Stimulated activated CD8-positive, alpha-beta memory T cell treated with anti-CD3 and anti-CD28 coated beads, Interleukin-12 subunit alpha, Interleukin-12 subunit beta, amount 100 ng/mL, for 4 hours (primary cell): ENCODE measurements around the gene SYT14.
"Not testable (repeated sequence)": the region's sequence is repeated elsewhere in the genome, so short reads cannot be mapped to it uniquely, and the experiment has no call there.

Experiments
- DNase-seq: peaks from one replicate; pipeline ENCODE4 v3.0.0-alpha.2; 2020; ENCODE audit warnings: low read depth

The SYT14 gene

DNA sequence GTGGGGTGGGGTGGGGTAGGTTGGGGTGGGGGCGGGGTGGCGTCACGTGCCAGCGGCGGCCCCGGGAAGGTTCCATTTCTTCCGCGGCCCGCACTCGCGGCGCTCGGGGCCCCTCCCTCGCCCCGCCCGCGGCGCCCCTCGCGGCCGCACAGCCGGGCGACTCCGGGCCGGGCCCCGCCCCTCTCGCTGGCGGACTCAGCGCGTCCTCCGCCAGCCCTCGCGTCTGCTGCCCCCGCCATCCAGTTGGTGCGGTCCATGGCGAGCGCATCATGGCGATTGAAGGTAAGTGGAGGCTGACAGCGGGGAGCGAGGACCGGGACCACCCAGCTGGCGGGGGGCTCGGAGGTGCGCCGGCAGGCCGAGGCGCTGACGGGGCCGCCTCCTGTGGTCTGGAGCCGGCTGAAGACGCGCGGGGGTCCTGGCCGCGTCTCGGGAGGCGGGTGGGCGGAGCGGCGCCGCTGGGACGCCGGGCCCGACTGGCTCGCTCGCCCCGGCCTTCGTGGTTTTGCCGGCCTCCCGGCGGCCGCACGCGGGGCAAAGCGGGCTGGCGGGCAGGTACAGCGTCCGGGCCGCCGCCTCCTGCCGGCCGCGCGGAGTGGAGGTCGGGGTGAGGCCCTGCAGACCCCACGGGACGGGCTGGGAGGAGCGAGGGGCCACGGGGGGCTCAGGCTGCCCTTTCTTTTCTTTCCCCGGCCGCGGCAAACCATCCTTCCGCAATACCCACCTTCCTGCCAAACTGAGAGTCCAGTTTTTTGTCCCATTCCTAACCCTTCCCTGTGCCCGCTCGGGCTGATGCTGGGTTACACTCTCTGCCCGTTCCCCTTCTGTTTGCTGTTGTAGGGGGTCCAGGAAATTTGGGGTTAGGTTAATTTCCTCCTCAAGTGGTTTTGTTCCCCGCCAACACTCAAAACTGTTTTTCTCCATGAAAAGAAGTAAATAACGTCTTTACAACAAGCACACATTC lies at the start of gene SYT14:
Gene SYT14 (plus strand): TSS at position 222 of the 964 bp plus-strand sequence. CDS start 48 bp downstream, at position 270.
- DNase-seq, result no peak

DNA sequence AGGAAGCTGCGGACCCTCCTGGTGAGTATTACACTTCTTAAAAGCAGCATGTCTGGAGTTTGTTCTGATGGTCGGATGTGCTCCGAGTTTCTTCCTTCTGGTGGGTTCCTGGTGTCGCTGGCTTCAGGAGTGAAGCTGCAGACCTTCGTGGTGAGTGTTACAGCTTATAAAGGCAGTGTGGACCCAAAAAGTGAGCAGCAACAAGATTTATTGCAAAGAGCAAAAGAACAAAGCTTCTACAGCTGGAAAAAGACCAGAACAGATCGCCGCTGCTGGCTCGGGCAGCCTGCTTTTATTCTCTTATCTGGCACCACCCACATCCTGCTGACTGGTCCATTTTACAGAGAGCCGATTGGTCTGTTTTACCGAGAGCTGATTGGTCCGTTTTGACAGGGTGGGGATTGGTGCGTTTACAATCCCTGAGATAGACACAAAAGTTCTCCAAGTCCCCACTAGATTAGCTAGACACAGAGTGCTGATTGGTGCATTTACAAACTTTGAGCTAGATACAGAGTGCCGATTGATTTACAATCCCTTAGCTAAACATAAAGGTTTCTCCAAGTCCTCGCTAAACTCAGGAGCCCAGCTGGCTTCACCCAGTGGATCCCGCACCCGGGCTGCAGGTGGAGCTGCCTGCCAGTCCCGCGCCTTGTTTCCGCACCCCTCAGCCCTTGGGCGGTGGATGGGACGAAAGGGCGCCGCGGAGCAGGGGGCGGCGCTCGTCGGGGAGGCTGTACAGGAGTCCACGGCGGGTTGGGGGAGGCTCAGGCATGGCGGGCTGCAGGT lies 49.5 kb upstream of the SYT14 start:
- not testable (repeated sequence) for DNase-seq

DNA sequence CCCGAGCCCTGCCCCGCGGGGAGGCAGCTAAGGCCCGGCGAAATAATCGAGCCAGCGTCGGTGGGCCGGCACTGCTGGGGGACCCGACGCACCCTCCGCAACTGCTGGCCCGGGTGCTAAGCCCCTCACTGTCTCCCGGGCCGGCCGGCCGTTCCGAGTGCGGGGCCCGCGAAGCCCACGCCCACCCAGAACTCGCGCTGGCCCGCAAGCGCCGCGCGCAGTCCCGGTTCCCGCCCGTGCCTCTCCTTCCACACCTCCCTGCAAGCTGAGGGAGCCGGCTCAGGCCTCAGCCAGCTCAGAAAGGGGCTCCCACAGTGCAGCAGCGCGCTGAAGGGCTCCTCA lies 49.0 kb upstream of the SYT14 start:
- no peak for DNase-seq

DNA sequence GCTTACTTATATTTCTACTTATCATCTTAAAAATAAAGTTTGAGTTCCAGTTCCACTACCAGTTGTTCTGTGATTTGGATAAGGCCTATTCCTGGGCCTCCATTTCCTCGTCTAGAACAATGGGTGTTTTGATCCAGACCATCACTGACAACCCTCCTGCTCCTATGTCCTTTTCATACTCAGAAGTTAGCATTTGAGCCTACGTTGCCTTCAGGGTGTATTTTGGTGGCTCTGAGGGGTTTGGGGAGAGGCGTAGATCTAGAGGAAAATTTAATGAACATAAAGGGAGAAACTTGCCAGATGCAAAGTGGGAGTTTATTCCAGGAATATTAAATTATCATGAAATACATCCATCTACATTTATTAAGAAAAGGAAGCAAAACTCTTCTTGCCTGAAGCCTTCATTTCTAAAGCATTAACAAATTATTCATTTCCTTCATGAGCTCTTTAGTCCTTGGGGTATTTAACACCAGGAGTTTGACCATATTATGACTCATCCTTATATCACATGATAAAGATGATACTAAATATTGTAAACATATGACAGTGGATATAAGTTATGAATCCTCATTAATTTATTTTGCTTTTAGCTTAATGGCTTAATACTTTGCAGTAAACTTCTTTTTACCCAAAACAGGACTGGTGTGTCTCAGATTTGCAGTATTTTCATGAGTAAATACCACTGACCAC lies 47.2 kb upstream of the SYT14 start:
- DNase-seq, result no peak

DNA sequence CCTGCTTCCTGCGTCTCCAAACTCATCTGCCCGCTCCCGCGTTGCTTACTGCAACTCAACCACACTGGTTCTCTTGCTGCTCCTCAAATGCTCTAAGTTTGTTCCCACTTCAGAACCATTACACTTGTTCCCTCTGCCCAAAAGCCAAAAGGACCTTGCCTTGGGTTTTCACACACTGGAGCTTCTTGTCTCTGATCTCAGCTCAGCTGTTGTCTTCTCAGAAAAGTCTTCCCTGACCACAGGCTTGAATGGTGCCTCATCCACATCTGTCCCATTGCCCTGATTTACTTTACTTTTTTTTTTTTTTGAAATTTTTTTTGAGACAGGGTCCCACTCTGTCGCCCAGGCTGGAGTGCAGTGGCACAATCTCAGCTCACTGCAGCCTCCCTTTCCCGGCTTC lies 44.3 kb upstream of the SYT14 start:
- DNase-seq, result no peak

DNA sequence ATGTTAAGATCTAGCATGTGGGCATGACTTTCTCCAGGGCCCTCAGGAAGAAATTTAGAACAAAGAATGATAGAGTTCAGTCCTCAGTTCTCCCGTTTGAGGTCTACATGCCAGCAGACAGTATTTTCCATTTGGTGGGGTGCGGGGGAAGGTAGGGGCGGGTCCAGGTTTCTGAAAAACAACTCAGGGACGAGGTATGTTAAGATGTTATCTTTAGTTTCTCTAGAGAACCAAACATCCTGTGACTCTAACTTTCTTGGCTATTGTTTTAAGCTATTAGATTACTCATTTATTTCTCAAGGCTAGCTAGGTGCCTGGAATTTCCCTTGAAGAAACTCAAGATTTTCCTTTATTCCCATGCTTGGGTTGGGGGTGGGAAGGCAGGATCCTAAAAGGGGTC lies 42.3 kb upstream of the SYT14 start:
- DNase-seq, result no peak

DNA sequence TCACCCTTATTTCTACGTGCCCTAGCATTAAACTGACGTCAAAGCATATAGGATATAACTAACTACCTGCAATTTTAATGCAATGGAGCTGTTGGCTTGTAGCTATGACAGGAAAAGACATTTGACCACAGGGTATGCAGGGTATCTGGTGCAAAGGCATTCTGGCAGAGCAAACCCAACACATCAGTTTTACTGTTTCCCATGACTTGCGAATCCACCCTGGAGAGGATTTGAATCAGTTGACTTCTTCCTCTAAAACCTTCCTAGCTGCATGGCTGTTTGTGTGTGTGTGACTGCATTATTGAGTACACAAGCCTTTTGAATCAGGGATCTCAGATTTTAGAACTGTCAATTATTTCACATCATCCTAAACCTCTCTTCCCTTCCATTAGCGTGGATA lies 41.7 kb upstream of the SYT14 start:
- DNase-seq, result no peak

DNA sequence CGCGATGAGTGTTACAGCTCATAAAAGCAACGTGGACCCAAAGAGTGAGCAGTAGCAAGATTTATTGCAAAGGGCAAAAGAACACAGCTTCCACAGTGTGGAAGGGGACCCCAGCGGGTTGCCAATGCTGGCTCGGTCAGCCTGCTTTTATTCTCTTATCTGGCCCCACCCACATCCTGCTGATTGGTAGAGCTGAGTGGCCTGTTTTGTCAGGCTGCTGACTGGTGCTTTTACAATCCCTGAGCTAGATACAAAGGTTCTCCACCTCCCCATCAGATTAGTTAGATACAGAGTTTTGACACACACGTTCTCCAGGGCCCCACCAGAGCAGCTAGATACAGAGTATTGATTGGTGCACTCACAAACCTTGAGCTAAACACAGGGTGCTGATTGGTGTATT lies 39.7 kb upstream of the SYT14 start:
- DNase-seq, result not testable (repeated sequence)

DNA sequence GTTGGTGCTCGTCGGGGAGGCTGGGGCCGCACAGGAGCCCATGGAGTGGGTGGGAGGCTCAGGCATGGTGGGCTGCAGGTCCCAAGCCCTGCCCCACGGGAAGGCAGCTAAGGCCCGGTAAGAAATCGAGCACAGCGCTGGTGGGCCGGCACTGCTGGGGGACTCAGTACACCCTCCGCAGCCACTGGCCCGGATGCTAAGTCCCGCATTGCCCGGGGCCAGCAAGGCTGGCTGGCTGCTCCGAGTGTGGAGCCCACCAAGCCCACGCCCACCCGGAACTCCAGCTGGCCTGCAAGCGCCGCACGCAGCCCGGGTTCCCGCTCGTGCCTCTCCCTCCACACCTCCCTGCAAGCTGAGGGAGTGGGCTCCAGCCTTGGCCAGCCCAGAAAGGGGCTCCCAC lies 39.2 kb upstream of the SYT14 start:
- not testable (repeated sequence) for DNase-seq

DNA sequence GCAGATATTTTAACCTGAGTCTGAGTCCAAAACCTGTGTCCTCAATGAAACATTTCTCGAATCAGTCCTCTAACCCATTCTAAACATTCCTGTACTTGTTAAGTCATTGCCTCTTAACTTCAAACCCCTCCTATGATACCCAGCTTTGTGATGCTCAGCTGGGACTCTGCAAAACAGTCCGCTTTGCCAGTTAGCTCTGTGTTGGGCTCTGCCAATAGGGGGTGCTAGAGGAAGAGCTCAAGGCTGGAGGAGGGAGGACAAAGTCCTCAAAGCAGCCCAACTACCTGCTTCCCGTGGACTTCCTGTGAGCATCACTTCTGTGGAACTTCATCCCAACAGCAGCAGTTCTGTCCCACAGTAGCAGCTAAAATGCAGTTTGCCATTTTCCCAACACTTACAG lies 38.1 kb upstream of the SYT14 start:
- DNase-seq, result no peak

DNA sequence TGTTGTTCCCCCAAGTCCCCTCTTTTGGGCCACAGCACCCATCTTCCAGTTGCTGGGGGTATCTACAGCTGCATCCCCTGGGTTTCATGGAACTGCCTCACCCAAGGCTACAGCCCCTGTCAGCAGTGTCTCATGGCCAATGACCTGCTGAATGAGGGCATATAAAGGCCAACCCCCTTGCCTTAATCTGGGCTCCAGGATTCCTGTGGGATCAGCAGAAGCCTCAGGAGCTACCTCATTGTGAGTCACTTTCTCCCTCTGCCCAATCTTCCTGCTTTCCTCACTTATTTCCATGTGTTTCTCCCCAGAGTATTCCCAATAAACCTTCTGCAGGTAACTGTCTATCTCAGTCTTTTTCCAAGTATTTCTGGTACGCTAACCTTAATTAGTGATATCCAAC lies 37.3 kb upstream of the SYT14 start:
- no peak for DNase-seq

DNA sequence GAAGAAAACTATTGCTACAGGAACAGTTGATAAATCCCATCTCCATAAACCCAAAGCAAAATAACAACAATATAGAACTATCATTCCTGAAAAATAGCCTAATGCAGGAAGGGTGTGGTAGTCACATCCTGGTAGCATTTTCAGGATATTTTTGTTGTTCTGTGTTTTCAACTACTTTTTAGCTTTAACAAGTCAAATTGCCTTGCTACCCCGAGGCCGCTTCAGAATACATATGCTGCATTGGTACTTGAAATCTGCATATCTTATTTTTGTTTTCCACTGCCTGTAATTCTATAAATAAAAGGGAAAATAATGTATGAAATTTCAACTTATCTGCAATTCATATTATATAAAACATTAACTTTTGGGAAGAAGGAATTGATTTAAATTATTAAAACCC lies 36.8 kb upstream of the SYT14 start:
- DNase-seq, result no peak

DNA sequence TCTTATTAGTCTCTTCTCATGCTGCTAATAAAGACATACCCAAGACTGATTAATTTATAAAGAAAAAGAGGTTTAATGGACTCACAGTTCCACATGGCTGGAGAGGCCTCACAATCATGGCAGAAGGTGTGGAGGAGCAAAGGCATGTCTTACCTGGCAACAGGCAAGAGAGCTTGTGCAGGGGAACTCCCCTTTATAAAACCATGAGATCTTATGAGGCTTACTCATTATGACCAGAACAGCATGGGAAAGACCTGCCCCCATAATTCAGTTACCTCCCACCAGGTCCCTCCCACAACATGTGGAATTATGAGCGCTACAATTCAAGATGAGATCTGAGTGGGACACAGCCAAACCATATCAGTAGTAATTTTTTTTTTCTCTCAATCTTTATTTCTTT lies 33.2 kb upstream of the SYT14 start:
- DNase-seq, result not testable (repeated sequence)

DNA sequence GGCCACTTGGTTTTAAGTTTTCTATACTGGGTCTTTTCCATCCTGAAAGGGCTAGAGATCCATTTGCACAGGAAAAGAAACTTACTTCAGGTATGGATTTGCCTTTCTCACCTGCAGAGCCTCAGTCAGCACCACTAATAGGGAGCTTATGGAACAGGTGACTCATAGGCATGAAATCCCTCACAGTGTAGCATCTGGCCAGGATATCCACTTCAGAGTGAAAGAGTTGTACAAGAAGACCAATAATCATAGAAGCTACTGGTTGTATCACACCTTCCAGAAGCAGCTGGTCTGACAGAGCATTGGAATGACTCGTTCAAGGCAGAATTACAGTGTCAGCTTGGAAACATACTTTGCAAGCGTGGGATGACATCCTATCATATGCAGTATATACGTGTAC lies 26.3 kb upstream of the SYT14 start:
- no peak for DNase-seq

DNA sequence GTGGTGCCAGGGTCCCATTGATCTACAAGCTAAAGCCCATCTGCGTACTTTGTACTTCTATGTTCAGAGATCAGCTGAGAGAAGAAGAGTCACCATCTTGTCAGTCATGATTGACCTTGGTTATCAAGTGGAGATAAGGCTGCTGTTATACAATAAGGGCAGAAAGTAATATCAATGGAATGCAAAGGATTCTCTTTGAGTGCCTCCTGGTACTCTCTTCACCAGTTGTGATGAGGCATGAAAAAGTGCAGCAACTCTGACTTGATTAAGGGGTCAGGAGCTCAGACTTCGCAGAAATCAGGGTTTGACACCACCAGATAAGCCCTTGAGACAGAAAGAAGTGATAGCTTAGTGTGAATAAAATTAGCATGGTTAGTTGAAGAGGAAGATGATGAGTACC lies 25.7 kb upstream of the SYT14 start:
- no peak for DNase-seq

DNA sequence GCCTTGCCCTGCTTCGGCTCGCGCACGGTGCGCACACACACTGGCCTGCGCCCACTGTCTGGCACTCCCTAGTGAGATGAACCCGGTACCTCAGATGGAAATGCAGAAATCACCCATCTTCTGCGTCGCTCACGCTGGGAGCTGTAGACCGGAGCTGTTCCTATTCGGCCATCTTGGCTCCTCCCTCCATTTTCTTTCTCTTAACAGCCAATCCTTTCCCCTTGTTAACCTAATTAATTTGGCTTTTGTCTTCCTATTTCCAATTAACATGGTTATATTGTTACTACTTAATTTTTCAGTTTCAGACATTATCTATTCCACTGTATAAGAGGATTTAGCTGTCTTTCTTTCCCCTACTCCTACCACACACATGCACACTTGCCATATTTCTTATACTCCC lies 18.4 kb upstream of the SYT14 start:
- not testable (repeated sequence) for DNase-seq

DNA sequence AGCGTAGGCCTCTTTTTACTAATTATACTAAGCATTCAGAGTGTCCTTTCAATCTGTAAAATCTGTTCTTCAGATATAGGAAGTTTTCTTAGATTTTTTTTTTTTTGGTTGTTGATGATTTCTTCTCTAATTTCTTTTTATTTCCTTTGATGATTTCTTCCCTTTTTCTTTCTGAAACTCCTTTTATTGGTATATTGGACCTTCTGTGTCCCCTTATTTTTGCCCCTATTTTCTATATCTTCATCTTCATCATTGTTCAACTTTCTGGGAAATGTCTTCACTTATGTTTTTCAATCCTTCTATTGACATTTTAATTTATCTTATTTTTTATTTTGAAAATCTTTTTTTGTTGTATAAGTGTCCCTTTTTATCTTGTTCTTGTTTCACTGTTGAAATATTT lies 17.2 kb upstream of the SYT14 start:
- no peak for DNase-seq

DNA sequence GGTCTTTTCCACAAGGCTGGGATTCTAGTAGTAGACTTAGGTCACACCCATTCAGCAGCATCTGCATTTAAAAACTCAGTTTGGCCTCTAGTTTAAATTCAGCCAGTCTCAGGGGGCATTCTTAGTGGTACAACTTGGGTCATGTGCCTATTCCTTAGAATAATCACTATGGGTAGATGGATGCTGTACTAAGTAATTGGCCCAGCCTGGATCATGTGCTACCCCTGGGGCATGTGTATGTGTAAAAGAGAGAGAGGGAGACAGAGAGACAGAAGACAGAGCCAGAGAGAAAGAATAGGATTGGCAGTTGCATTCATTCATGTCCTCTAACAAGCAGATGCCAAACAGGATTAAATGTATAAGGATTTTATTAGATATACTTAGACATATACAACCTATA lies 13.6 kb upstream of the SYT14 start:
- DNase-seq, result no peak

DNA sequence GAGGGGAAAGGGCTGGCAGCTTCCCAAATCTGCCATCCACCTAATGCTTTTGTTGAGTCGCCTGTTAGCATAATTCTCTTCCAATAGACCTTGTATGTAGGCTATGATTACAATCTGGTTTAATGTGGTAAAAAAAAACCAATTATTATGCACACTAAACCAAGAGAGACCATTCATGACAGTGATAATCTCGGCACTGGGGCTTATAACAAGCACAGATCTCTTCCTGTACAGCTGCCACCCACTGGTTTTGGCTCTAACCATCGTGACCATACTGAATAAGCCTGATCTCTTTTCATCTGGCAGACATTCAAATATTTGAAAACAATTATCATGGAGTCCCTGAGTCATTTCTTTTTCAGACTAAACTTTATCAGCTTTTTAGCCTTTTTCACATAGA lies 12.0 kb upstream of the SYT14 start:
- DNase-seq, result no peak

DNA sequence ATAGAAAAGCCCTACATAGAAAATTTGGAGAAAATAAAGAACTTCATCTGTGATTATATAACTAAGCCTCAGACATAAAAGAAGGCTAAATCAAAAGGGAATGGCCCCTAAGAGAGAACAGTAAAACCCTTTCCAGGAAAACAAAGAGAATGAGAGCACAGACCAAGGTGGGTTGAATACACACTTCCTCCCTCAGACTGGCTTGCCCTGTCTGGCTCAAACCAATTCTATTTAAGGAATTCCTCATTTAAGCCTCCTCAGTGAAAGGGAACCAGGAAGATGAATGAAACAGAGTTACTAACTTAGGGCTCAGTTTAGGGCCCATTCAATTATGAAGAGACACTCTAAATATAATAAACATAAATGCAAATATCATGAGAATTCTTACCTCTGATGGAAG lies 10.6 kb upstream of the SYT14 start:
- no peak for DNase-seq

DNA sequence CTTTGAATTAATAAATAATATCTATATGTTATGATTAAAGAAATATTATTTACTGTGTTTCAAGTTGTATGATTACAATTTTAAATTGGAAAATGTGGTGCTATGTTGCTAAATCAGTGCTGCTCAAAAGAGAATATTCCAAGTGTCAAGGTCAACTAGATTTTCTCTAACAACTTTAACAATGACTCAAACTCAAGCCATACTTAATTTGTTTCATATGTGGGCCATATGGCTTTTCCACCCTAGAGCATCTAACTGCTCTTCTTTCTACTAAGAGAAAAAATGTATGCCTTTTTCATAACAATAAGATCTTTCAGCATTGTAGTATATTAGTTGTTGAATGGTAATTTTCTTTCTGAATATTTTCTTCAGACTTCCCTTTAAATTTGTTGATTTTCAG lies 8.3 kb upstream of the SYT14 start:
- DNase-seq, result no peak

DNA sequence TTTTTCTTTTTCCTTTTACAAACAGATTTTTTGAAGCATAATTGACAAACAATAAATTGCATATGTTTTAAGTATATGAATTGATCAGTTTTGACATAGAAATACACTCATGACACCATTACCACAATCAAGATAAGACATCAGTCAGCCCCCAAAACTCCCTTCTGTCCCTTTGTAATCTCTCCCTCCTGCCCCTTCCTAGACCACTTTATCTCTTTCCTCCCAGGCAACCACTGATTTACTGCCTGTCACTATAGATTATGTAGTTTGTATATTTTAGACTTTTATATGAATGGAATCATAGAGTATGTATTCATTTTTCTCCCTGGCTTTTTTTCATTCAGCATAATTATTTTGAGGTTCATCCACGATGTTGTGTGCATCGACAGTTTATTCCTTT lies 6.9 kb upstream of the SYT14 start:
- no peak for DNase-seq

DNA sequence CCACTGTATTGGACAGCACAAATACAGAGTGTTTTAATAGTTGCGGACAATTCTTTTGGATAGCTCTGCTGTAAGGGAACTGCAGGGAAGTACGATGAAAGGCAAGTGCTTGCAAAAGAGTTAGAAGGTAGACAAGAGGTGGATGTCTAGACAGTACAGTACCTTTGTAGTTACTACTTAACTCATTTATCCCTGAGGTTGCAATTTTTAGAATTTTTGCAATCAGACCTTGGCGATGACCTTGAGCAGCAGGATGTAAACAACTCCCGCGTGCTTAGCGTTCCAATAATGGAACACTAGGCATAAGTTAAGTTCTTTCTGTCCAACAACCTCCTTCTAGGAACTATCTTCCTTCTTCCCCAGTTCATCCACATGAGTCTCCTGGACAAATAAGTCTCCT lies 1.9 kb upstream of the SYT14 start:
- DNase-seq, result no peak
